ENCODE results near the gene RIN2. TPM values are rescaled to one million over a fixed set of nuclear protein-coding genes. Genes with fewer than 3 reads are reported as not detected.

The RIN2 gene
- total RNA-seq, 1 donor, result 55.7 TPM

DNA sequence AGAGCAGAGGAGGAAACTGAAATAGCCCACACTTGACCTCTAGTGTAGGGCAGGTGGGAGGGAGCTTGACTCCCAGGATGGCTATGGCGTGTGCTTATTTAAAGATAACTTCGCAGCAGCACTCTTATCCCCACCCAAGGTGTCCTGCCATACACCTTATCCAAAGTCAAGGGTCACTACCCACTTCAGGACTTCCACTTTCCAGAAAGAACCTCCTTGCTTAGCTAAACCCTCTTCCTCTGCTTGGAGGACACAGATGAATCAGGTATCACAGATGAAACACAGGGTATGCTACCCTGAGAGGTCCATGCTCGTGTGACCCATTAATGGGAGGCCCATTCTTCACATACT, 2.3 kb downstream of the RIN2 start:
- Histone ChIP-seq H3K9me3 (ENCODE audit: low read depth, low read length) (no peaks in the 10 kb centered on the region), H3K4me2 (ENCODE audit: insufficient read depth, low read length) (no peak overlapping the region), H3K4me1 (ENCODE audit: insufficient read depth, low read length) (peaks cover 22% of the 10 kb centered on the region), H3K4me3 (ENCODE audit: insufficient read depth, low read length) (no peak overlapping the region), H4K20me1 (ENCODE audit: insufficient read depth, low read length) (peaks cover 27% of the 10 kb centered on the region), H3K36me3 (ENCODE audit: insufficient read depth, low read length) (no peaks in the 10 kb centered on the region), H3K79me2 (ENCODE audit: insufficient read depth, low read length) (peaks cover 13% of the 10 kb centered on the region), H2AFZ (ENCODE audit: low read length) (no peak overlapping the region), H3K27ac (ENCODE audit: low read depth, low read length) (no peak overlapping the region), H3K27me3 (ENCODE audit: insufficient read depth, low read length) (no peaks in the 10 kb centered on the region)
- peak; percentile 86 for DNase-seq (ENCODE audit: insufficient read length, low spot score, missing footprints)
- TF ChIP-seq, protein P1, sequence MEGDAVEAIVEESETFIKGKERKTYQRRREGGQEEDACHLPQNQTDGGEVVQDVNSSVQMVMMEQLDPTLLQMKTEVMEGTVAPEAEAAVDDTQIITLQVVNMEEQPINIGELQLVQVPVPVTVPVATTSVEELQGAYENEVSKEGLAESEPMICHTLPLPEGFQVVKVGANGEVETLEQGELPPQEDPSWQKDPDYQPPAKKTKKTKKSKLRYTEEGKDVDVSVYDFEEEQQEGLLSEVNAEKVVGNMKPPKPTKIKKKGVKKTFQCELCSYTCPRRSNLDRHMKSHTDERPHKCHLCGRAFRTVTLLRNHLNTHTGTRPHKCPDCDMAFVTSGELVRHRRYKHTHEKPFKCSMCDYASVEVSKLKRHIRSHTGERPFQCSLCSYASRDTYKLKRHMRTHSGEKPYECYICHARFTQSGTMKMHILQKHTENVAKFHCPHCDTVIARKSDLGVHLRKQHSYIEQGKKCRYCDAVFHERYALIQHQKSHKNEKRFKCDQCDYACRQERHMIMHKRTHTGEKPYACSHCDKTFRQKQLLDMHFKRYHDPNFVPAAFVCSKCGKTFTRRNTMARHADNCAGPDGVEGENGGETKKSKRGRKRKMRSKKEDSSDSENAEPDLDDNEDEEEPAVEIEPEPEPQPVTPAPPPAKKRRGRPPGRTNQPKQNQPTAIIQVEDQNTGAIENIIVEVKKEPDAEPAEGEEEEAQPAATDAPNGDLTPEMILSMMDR (IDR thresholded peaks at IDR 0.05; ENCODE audit: extremely low read depth, low read depth, low read length), result no peak

DNA sequence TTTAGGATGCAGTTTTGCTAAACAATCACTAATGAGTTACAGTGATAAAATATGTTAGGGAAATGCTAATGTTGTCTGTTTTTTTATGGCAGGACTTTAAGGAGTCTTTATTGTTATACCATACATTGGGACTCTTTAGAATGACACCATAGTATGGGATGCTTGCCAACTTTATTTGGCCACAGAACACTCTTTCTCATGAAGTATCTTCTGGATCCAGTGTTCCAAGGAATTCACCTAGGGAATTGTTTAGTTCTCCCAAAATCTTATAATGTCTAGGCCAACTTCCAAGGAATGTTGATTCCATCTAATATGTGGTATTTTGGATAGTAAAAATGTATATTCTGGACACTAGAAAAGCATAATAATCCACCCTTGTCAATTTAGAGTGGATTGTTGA, 3.3 kb downstream of the RIN2 start:
- DNase-seq (ENCODE audit: insufficient read length, low spot score, missing footprints), result no peak
- H3K4me1 ChIP-seq (ENCODE audit: insufficient read depth, low read length), result peaks cover 22% of the 10 kb centered on the region
- TF ChIP-seq, protein P1 (IDR thresholded peaks at IDR 0.05; ENCODE audit: extremely low read depth, low read depth, low read length), result no peak
- H3K27ac ChIP-seq (ENCODE audit: low read depth, low read length), result no peak overlapping the region
- H2AFZ ChIP-seq (ENCODE audit: low read length), result no peak overlapping the region
- H4K20me1 ChIP-seq (ENCODE audit: insufficient read depth, low read length), result peaks cover 35% of the 10 kb centered on the region
- no peaks in the 10 kb centered on the region for H3K36me3 ChIP-seq (ENCODE audit: insufficient read depth, low read length)
- peaks cover 16% of the 10 kb centered on the region for H3K79me2 ChIP-seq (ENCODE audit: insufficient read depth, low read length)
- no peak overlapping the region for H3K4me2 ChIP-seq (ENCODE audit: insufficient read depth, low read length)
- no peaks in the 10 kb centered on the region for H3K9me3 ChIP-seq (ENCODE audit: low read depth, low read length)
- no peaks in the 10 kb centered on the region for H3K27me3 ChIP-seq (ENCODE audit: insufficient read depth, low read length)
- no peak overlapping the region for H3K4me3 ChIP-seq (ENCODE audit: insufficient read depth, low read length)

DNA sequence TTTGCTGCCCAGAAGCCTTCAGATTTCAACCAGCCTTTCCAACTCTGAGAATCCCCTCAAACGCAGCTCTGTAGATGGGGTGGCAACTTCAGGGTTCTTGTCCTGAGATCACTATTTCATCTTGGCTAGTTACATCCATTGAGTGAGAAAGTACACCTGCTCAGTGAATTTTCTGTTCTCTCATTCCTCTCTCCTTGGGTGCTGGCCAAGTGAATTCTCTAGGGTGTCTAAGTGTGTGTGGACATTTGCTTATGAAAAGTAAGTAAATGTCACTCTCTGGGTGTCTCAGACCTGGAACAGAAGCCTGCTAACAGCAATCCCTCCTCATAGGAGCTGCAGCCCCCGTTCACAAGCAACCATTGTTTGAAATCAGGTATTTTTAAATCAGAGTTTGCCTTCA, 3.8 kb downstream of the RIN2 start:
- no peak for DNase-seq (ENCODE audit: insufficient read length, low spot score, missing footprints)

DNA sequence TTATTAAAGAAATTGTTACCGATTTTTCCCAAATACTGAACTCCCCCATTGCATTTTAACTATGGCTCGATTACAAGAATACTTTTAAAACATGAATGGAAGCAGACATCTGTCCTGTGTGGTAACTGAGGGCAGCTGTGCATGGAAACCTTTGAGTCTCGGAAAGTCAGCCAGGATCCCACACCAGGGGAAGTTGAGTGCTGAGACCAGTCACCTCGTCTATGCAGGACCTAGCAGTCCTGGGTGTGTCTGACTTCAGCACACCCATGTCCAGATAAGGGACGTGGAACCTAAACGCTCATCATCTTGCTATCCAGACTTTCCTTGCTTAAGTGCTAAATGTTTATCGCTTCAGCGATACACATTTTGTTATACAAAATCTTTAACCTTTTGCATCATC, 6.1 kb downstream of the RIN2 start:
- Histone ChIP-seq H4K20me1 (ENCODE audit: insufficient read depth, low read length) (peaks cover 41% of the 10 kb centered on the region), H2AFZ (ENCODE audit: low read length) (no peak overlapping the region), H3K36me3 (ENCODE audit: insufficient read depth, low read length) (no peaks in the 10 kb centered on the region), H3K9me3 (ENCODE audit: low read depth, low read length) (no peaks in the 10 kb centered on the region), H3K79me2 (ENCODE audit: insufficient read depth, low read length) (peaks cover 19% of the 10 kb centered on the region), H3K27me3 (ENCODE audit: insufficient read depth, low read length) (no peaks in the 10 kb centered on the region), H3K4me1 (ENCODE audit: insufficient read depth, low read length) (peaks cover 8% of the 10 kb centered on the region), H3K27ac (ENCODE audit: low read depth, low read length) (no peak overlapping the region), H3K4me2 (ENCODE audit: insufficient read depth, low read length) (no peak overlapping the region), H3K4me3 (ENCODE audit: insufficient read depth, low read length) (no peak overlapping the region)
- TF ChIP-seq, protein P1 (IDR thresholded peaks at IDR 0.05; ENCODE audit: extremely low read depth, low read depth, low read length), result no peak
- DNase-seq (ENCODE audit: insufficient read length, low spot score, missing footprints), result no peak

More for the DNA sequence above, 3.8 kb downstream of the RIN2 start:
- TF ChIP-seq, protein P1 (IDR thresholded peaks at IDR 0.05; ENCODE audit: extremely low read depth, low read depth, low read length), result no peak
- Histone ChIP-seq H3K4me3 (ENCODE audit: insufficient read depth, low read length) (no peak overlapping the region), H3K36me3 (ENCODE audit: insufficient read depth, low read length) (no peaks in the 10 kb centered on the region), H3K4me2 (ENCODE audit: insufficient read depth, low read length) (no peak overlapping the region), H3K4me1 (ENCODE audit: insufficient read depth, low read length) (peaks cover 20% of the 10 kb centered on the region), H2AFZ (ENCODE audit: low read length) (no peak overlapping the region), H4K20me1 (ENCODE audit: insufficient read depth, low read length) (peaks cover 36% of the 10 kb centered on the region), H3K9me3 (ENCODE audit: low read depth, low read length) (no peaks in the 10 kb centered on the region), H3K79me2 (ENCODE audit: insufficient read depth, low read length) (peaks cover 16% of the 10 kb centered on the region), H3K27ac (ENCODE audit: low read depth, low read length) (no peak overlapping the region), H3K27me3 (ENCODE audit: insufficient read depth, low read length) (no peaks in the 10 kb centered on the region)
